Stimulated activated naive CD4-positive, alpha-beta T cell treated with Interleukin-2 at 50 U/mL for 16 hours (primary cell): ENCODE data around the gene ATG7.

Experiments
- DNase-seq: peaks from one replicate; lab custom pipeline; 2025; lab: John Stamatoyannopoulos, UW

Gene ATG7

GRCh38 chr3:11555881-11556633 lies 283.9 kb downstream of the ATG7 start:
- DNase-seq, result no peak

DNA sequence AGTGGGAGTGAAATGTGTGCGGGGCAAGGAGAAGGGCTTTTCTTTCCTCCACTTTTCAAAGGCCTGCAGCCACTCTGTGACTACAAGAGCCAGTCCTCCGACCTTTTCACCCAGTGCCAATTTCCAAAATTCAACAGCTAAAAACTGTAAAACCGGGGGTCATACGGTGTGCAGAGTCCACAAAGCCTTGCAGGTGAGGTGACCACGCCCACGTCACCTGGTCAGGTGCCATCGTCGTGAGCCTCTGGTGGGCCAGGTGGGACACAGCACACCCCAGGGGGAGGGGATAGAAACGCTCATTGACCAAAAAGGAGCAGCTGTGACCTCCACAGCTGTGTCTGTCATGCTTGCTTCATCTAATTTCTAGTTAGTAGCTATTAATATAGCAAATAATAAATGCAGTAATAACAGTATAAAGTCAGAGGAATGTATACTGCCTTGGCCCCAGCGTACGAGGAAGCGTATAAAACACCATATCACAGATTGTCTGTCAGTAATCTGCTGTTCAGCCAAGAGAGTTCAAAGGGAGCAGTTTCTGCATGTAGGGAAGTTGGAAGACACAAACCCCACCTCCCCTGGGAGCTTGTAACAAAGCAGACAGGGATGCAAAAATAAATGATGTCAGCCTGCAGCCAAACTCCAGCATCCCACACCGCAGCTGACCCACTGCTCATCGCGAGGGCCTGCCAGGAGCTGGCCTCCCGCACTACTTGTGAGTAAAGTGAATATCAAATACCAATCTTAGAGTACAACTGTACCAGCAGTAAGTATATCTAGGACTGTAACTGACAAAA lies 284.9 kb downstream of the ATG7 start:
- no peak for DNase-seq

DNA sequence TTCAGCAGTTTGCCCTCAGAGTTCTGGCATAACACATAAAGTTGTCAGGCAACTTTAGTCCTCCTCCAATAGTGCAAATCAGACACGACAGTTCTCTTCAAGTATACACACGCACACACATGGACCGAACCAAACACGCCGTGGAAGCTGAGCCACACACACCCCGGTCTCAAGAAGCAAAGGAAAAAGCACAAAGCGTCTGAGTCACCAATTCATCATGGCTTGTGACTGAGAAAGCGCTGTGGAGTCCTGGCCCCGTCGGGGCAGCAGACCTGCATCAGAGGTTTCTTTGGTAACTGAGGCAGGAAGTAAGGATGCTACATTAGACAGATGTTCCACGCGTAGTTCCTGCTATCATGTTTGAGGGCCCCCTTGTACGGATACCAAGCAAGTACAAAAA lies 285.8 kb downstream of the ATG7 start:
- no peak for DNase-seq

DNA sequence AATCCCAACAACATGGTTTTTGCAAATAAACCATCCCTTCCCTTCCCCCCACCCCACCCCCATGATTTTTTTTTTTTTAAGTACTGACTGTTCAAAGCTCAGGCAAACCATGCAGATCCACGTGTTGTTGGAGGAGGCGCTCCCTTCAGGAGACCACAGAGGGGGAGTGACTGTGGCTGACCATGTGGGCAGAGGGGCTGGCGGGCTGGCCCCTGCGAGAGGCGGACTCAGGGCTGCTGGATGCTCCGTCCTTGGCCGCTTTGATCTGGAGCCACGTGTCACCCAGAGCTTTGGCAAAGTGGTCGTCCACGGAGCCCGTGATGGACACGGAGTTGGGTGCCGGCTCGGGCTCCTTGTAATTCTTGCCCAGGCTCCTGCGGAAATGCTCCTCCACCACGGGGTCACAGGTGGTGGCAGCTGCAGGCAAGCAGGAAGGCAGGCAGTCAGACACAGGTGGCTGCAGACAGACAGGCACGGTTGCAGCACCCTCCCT lies 286.3 kb downstream of the ATG7 start:
- no peak for DNase-seq

- DNase-seq, result no peak
Measured at GRCh38 chr3:11558918-11559815, 287.0 kb downstream of the ATG7 start.

DNA sequence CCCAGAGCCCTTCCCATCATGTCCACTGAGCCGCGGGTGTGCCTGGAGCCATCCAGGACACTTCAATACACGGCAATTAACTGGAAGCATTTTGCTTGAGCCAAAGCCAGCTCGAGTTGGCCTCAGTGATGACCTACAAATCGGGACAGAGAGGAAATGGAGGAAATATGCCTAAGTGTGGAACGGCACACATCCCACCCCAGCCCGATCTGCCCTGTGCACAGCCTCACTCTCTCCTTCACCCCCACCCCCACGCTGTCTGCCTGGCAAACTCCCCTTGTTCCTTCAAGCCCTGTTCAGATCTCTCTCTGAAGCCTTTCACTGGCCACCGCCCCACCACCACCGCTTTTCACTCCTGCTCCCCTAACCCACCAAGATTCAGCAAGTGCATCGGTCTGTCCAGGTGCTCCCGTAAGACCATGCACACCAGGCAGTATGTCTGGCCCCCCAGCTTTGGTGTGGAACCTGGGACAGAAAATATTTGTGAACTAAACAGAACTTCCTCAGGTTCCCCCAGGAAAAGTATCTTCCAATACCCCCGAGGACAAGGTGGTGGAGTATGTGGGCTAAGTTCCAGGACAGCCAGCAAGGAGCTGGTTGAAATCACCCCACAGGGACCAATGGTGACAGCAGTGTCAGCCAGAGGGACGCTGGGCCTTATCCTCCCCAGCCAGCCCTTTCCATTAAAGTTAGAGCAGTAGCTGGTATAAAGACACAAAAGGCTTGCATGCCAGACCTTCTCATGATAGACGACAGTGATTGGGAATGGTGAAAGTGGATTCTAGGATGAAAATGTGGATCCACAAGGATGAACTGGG lies 287.8 kb downstream of the ATG7 start:
- DNase-seq, result no peak

- no peak for DNase-seq
Measured at GRCh38 chr3:11560746-11561145, 288.5 kb downstream of the ATG7 start.

DNA sequence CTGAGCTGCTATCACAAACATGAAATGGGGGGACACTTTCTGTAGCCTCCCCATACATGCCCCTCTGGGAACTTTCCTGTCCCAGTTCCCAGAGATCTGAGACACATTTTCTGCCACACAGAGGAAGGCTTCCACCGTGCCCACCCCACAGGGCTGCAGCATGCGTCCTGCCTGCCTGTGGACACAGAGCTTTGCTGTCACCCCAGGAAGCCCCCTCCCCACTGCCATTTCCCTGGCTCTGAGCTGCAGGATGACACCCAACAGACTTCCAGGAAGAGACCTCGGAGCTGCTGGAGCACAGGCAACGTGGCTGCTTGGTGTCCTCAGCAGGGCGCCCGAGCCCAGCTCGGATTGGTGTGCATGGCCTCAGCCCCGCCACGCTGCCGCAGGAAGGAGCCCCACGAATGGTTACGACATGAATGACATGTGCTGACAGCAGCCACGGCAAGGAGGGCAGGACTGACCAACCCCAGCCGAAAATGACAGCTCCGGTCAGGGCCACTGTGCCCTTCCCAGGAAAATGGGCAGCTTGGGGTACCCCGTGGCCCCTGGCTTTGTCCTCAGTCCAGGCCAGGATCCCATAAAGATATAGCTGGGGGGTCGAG lies 290.2 kb downstream of the ATG7 start:
- DNase-seq, result no peak

DNA sequence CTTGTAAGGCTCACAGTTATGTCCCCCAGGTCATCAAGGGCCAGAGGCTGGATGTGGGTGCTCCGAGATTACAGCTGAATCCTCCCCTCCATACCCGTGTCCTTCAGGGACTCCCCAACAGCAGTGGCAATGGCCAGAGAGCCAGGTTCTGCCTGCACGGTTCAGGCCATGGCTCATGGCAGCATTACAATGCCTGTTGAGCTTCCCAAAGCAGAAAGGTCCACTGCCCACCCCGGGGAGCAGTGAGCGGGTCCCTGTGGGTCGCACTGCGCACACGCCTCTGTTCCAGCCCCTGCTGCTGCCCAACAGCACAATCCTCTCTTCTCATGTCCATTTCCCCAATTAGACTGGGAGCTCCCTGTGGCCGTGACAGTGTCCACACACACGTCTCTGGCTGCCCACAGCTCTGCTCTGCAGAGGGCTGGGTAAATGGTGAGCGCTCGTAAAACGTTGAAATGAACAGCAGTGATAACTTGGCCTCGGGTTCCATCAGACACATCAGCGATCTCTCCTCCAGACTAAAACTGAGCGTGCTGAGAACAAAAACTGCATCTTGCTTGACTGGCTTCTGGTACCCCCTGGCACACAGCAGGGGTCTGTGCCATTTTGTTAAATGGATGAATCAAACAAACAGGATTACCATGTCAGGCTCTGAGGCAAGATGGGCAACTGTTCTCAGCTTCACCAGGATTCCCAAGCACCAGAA lies 291.1 kb downstream of the ATG7 start:
- no peak for DNase-seq

GRCh38 chr3:11563865-11564185 lies 291.6 kb downstream of the ATG7 start:
- no peak for DNase-seq

GRCh38 chr3:11564577-11565001 lies 292.4 kb downstream of the ATG7 start:
- DNase-seq, result no peak

GRCh38 chr3:11565072-11565471 lies 292.9 kb downstream of the ATG7 start:
- DNase-seq, result no peak

GRCh38 chr3:11565492-11565891 lies 293.3 kb downstream of the ATG7 start:
- DNase-seq, result no peak

GRCh38 chr3:11565932-11566331 lies 293.7 kb downstream of the ATG7 start:
- DNase-seq, result no peak

DNA sequence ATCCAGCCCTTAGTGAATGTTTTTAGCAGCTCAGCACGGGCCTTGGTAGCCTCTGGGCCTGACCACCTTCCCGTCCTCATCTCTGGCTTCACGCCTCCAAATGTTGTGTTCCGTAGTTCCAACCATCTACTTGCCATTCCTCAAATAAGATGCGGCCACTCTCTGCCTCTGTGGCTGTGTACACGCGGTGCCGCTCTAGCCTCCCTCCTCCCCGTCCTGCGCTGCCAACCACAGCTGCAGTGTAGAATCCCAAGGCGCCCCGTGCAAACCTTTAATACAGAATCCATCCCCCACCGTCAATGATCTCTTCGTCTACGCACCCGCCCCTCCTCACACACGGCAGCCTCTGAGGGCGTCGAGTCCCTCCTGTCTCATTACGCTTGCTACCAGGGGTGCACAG lies 294.3 kb downstream of the ATG7 start:
- no peak for DNase-seq

- no peak for DNase-seq
Measured at GRCh38 chr3:11566916-11567315, 294.7 kb downstream of the ATG7 start.

GRCh38 chr3:11567516-11568467 lies 295.6 kb downstream of the ATG7 start:
- DNase-seq, result no peak

DNA sequence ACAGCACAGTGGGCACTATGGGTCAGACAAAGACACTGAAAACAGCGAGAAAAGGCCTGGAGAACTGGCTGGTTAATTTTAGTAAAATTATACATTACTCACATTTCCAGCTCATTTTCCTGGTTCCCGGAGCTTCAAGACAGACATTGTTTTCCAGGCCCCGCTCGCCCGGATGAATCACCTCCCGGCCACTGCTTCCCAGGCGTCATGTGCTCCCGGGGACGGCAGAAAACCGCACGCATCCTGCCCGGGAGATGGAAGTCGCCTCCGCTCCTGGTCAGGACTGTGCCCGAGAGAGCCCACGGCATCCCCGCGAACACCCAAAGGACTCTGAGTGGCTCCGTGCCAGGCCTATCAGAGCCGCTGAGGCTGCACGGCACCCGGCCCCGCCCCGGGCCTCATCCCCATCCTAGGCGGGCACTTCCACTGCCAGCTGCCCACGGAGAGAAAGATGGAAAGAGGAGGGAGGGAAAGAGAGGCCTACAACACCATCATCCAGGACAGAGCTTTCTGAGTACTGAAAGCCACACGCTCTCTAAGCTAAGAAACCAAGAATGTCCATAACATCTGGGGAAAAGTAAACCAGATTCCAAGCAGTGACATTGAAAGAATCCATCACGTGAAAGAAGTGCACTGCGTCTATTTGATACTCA lies 296.4 kb downstream of the ATG7 start:
- DNase-seq, result no peak
